Activated CD4-positive, CD25-positive, alpha-beta regulatory T cell treated with anti-CD3 and anti-CD28 coated beads, Interleukin-2, amount 50 U/mL, for 24 hours (primary cell): ENCODE measurements around the gene ZHX3.
"Not testable (repeated sequence)": the region's sequence is repeated elsewhere in the genome, so short reads cannot be mapped to it uniquely, and the experiment has no call there.

Experiments used
- ATAC-seq, 2 donors: fragments of 150-1000 bp; cut with Tn5 transposase; one replicate each; pipeline ENCODE4 v1.10.0; 2021; ENCODE audit warnings: mild to moderate bottlenecking in 1 of 2, moderate library complexity in 1 of 2

Gene ZHX3

DNA sequence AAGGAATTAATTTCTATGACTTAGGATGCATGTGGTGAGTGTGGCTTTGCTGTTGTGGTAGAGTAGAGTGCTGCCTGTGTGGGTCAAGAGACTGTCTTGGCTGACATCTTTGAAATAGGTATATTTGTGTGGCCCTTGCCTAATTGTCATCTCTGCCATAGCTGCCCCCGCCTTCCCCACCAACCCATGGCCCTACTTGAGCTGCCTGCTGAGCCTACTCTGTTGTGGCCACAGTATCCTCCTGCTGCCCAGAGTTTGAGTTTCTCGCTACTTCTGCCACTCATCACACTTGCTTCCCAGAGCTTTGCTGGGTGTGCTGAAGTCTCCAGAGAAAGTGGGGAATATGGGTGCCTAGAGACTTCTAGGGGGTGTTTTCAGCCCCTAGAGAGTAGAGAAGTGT, 172.2 kb downstream of the ZHX3 start:
- no peak for ATAC-seq

DNA sequence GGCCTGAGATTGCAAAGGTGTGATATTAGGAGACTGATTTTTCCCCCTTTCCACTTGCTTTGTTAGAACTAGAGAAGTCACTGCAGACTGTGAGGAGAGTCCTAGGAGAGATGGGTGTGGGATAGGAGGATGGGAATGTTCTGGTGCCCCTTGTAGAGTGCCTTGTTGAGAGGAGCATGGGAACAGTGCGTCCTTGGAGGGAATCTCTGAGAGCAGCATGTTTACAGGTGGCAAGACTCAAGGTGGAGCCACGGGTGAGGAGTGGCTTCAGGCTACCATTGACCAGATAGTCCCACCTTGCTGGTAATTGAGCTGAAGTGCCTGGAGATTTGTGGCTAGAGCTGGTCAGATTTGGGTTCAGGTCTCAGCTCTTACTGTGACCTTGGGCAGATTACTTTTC, 174.2 kb downstream of the ZHX3 start:
- ATAC-seq, result no peak

DNA sequence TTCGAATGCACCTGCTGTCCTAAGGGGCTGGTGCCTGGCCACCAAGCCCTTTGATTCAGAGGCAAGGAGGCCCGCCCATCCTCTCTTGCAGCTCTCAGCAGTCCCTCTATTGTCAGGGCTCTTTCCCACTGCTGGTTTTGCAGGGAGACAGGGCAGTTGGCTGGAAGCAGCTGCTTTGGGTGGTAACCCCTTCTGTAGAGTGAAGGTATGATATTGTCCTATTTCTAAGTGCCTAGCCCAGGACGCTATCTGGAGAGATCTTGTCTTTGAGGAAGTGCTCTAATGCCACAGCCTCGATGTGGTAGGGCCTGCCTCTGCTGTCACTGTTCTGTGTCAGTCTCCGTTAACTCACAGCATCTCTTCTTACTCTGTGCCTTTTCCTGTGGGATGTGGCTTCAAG, 174.6 kb downstream of the ZHX3 start:
- peak; percentile 36 to 52 for ATAC-seq

DNA sequence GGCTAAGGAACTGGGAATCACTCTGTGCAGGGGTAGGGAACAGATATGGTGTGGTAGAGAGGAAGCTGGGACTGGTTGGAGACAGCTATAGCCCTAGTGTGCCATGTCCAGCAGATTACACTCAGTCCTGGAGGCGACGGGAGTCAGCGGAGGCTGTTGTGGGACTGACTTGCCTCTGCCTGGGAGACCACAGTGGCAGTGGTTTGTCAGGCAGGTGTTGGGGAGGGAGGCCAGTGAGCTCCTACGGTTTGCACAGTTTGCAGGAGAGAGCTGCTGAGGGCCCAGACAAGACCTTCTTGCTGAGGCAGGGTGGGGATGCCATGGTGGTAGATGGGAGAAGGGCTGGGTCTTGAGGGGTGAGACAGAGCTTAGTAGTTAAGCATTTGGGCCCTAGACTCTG, 175.3 kb downstream of the ZHX3 start:
- ATAC-seq, result no peak

DNA sequence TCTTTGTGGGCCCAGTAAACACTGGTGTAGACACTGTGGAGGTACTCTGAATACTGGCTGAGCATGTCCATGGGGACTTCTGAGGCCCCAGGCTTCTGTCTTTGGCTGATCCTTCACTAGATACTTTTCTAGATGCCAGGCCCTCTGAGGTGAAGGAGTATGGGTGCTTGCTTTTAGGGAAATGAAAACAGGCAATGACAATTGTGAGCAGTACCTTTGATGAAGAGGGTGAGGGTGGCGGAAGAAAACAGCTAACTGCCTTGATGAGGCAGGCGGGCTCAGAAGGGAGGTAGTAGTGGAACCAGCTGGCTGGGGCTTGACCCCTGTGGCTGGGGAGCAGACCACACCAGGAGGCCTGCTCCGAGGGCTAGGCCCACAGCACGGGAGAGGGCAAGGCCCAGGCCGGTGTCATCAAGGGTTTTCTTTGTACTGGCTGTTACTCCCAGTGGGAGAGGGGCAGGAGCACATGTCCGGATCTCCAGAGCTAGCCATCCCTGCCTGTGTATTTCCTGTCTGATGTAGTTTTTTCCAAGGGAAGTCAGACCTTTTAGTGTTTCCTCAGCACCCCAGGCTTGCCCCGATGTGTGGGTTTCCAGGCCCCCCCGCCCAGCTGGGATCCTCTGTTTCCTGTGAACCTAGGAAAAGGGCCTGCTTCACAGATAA, 176.2 kb downstream of the ZHX3 start:
- ATAC-seq, result no peak

DNA sequence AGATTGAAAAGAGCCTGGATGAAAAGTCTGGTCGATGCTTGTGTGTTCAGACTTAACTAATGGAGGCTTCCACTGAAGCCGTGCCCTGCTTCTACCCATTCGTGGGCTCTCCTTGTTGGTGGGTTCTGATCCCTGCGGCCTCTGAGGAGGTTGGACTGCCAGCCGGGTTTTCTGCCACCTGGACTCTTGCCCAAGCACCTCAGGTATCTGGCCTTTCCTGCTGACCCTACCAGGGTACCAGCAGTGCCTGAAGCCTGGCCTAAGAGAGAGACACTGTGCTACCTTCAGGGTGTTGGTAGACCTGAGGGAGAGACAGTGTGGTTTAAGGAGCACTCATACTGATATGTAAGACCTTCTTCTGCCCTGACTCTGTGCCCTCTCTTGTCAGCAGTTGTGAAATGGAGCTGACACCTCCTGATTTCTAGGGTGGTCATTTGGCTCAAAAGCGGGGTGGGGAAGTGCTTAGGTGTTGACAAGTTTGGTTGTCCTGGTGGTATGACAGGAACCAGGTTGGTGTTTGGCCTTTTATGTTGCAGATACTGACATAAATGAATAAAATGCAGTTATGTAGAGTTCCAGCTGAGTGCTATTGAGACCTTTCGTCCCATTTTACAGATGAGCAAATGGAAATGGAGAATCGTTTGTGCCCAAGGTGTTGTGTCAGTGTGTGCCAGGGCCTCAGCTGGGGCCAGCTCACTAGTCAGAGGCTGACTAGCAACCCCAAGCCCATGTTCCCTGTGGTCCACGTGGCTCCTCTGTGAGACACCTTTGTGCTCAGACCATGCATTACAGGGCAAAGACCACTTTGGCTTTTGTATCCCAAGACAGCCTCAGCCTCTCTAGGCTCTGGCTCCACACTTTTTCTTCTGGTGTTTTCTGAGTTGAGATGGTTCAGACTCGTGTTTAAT, 177.1 kb downstream of the ZHX3 start:
- no peak for ATAC-seq

DNA sequence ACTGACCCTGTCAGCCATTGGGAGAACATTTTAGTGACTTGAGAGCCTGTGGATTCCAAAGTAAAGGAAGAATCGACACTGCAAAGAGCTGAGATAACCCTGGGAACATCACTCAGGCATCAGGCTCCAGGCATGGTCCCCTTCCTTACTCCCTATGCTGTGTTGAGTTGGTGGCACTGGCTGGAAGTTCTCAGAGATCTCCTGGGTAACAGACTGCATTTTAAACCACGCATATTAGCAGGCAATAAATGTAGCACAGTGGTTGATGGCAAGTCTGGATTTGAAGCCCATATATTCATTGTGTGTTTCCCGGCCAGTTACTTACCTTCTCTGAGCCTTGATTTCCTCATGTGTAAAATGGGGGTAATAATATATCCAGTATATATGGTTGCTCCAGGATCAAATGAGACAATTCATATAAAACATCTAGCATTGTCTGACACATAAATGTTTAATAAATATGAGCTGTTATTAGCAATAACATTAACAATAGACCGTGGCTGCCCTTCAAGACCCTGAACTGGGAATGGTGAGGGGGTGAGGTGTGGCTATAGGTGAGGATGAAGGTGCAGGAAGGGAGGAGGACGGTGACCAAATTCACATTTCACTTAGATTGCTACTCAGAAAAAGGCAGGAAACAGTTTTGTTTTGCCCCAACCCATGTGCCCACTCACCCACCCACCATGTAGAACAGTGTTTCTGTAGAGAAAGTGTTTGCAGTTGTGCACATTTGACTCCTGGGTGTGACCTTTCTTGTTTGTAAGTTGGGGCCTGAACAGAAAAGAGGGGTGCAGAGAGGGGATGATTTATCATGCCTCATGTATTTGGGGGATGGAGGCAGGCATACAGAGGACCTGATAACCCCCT, 178.1 kb downstream of the ZHX3 start:
- no peak for ATAC-seq

DNA sequence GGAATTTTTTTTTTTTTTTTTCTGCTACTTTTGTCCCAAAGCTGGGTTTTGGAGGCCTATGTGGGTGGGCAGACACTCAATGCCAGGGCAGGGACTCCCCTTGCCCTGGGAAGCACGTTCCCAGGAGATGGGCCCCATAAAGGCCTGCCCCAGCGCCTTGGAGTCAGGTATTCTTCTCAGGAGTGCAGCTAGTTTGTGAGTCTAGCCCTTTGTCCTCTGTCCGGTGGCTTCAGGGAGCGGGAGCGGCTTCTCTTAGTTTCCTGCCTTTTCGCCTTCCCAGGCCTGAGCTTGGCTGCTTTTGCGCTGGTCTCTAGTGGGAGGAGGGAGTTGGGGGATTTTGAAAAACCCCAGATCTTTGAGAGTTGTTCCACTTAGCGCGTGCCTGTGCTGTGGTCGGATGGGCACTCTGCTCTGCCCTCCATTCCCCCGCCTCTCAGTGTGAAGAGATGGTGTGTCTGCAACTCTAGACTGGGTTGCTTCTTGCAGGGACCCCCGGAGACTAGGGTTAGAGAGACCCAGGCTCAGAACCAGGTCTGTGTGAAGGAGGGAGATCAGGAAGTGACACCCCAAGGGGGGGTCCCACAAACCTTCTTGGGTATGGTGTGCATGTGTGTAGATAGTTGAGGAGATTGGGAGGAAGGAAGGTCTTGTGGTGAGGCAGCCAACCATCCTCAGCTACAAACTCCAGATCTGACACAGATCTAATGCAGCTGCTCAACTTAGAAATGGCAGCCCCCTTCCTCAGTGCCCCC, 178.9 kb downstream of the ZHX3 start:
- no peak for ATAC-seq

DNA sequence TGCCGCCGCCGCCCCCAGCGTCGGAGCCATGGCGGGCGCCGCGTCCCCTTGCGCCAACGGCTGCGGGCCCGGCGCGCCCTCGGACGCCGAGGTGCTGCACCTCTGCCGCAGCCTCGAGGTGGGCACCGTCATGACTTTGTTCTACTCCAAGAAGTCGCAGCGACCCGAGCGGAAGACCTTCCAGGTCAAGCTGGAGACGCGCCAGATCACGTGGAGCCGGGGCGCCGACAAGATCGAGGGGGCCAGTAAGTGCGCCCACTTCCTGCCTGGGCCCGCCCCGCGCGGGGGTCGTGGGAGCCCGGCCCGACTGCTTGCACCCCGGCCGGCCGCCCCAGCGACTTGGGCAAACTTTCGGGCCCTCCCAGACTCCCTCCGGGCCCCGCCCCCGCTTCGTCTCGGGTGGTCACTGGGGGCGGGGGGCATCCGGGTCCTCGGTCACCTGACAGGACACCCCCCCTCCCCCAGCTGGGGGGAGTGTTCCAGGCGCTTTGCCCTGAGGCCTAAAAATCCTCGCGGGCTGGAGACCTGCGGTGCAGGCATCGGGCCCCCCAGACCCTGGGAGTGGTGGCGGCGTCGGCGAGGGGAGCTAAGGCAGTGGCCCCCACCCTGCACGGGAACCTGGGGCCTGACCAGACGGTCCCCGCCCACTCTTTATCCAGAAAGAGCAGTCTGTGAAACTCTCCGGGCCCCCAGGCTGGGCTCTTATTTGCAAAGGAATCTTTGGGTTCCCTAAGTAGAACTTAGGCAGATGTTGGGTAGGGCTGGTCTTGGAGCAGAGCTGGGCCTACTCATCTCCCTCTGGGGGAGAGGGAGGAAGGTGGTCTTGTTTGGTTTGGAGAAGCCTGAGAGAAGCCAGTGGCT, 179.7 kb downstream of the ZHX3 start:
- peak; percentile 11 to 15 for ATAC-seq

DNA sequence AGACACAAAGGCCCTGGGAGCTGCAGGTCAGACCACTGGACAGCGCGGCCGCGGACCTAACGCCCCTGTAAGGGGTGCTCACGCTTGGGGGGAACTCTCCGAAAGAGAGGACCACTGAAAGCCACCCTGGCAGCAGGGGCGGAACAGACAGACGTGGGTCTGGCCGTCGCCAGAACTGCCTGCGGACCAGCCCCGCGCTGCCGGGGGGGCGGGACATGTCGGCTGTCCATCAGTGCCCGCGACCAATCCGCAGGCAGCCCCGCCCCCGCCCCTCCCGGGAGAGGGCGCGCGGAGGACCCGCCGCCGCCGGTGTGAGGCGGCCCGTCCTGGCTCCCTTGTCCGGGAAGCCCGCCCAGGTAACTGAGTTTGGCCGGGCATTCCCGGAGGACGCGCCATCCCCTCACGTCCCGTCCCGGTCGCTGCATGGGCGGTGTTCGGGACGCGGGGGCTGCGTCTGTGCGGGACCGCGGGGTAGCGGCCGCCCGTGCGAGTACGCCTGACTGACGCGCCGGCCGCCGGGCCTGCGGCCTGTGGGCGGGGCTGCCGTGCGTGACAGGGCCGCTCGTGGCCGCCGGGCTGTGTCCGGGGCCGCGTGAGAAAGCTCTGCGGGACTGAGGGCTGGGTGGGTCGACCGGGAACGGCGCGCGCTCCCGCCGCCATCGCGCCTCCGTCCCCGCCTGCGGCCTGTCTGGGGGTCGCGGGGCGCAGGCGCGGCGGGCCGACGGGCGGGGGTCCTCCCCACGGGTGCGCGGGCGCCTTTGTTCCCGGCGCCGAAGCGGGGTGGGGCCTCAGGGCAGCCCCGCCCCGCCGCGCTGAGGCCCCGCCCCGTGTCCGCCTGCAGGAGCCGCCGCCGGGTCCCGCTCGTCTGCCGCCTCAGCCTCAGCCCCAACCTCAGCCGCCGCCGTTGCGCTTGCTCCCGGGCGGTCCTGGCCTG, 180.6 kb downstream of the ZHX3 start, which contains the start of gene PLCG1:
Gene PLCG1 (plus strand): TSS at position 864 of the 934 bp plus-strand sequence. CDS start 99 bp downstream, outside the sequence.
- ATAC-seq, result peak; percentile 62 to 68

DNA sequence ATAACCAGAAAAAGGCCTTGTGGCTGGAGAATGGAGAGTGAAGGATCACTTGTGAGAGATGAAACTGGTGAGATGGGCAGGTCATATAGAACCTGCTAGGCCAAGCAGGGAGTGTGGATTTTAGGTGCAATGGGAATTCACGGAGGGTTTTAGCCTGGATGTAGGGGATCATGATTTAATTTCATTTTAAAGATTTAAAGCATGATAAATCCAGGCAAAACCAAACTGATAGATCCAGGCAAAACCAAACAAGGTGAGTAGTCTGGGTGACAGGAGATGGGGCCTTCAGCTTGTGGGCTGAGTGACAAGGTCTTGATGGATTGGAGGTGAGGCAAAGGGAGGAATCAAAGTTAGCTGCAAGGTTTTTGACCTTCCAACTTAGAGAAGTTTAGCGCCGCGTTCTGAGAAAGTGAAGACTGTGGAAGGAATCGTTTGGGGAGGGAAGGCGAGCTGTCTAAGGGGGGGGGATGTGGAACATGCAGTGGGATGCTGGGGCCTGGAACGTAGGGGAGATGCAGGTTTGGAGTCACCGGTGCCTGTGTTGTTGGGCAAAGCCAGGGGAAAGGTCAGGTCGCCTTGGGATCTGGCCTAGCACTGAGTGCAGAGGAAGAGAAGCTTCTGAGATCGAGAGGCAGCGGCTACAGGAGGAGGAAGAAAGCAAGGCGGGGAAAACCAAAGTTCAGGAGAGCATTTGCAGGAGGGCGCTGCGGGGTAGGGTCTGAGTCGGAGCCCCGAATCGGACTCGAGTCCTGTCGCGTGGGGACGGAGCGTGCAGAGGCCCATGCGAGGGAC, 181.4 kb downstream of the ZHX3 start:
- no peak for ATAC-seq

DNA sequence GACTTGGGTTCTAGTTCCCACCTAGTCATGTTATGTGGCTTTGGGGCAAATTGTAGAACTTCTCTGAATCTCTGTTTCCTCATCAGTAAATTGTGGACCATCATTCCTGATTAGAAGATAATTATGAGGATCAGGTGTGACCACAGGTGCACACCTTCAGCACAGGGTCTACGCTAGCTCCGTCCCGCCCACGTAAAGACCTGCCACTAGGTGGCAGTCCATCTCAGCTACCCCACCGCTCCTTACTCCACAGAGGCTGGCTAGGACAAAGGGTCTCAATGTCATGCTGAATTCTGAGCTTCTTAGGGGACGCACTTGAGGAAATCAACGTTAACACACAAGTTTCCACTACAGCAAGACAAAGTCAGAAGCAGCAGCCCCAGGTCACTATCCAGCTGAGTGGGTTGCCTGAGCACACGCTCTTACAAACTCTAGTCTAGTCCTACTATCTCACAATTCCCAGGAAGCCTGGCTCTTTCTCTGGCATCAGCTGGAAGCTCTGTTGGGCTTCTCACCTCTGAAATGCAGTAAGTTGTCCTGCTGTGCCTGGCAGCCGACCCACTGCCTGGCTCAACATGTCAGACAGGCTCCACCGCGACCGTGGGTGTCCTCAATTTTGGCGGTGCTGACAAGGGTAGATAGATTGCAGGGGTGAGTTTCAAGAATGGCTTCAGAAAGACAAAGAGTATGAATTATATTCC, 182.2 kb downstream of the ZHX3 start:
- peak; percentile 8 to 17 for ATAC-seq

DNA sequence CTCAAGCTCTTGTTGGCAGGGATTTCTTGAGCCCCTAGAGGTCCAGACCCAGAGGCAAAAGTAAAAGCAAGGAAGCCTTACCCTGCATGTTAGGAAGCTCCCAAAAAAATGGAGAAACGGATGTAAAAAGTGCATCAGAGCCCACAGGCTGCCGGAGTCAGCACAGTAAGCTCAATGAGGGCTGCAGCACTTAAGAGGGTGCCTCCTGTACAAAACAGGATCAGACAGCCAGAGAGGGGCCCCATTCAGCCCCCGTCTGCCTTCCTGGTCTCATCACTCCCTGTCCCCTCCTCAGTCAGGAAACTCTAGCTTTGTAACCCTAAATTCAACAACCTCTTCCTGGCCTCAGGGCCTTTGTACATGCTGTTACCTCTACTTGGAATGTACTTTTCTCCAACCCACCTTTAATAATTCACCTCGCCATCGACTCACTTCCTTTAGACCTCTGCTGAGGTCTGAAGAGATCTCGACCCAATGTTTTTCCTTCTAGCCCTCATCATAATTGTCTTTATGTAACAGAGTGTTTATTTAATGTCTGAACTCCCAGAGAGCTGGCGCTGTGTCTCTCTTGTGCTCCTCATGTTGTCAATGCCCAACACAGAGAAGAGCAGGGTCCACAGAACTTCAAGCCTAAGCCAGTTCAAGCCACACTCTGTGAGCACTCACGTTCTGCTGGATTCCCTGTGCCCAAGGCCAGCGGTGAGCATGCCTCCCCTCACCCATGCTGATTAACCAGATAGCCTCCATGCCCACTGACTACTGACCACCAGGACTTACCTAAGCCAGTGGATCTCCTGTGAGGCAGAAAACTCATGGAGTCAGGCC, 183.0 kb downstream of the ZHX3 start:
- ATAC-seq, result no peak

DNA sequence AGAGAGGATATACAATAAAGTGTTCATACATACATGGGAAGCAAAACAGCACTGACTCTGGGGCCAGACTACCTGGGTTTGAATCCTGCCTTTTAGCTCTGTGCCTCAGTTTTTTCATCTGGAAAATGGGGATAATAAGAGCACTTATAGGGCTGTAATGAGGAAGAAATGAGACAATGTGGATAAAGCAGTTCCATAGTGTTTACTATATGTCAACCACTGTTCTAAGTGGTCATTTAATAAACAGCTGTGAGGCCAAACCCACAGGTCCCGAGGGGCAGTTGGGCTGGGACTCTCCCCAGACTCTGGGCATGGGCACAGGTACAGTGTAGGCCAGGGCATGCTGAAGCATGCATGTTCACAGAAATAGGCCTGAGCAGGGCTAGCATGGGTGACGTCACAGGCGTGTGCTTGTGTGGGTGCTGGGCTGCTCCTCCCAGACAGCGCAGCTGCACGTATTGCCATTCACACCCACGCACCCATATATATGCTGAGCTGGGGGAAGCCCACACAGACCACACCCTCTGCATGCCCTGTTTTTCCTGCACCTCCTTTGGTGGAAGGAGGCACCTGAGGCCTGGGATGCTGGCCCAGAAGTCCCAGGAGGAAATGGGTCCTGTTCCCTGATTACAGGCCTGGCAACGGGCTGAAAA, 183.7 kb downstream of the ZHX3 start:
- ATAC-seq, result peak; percentile 37 to 40

DNA sequence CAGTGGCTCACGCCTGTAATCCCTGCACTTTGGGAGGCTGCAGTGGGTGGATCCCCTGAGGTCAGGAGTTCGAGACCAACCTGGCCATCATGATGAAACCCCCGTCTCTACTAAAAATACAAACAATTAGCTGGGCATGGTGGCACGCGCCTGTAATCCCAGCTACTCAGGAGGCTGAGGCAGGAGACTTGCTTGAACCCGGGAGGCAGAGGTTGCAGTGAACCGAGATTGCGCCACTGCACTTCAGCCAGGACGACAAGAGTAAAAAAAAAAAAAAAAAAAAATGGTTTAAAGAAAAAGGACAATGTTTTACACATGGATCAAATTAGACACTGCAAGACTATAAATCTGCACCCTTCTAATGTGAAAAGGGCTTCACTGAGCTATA, 185.1 kb downstream of the ZHX3 start:
- ATAC-seq, result not testable (repeated sequence)

DNA sequence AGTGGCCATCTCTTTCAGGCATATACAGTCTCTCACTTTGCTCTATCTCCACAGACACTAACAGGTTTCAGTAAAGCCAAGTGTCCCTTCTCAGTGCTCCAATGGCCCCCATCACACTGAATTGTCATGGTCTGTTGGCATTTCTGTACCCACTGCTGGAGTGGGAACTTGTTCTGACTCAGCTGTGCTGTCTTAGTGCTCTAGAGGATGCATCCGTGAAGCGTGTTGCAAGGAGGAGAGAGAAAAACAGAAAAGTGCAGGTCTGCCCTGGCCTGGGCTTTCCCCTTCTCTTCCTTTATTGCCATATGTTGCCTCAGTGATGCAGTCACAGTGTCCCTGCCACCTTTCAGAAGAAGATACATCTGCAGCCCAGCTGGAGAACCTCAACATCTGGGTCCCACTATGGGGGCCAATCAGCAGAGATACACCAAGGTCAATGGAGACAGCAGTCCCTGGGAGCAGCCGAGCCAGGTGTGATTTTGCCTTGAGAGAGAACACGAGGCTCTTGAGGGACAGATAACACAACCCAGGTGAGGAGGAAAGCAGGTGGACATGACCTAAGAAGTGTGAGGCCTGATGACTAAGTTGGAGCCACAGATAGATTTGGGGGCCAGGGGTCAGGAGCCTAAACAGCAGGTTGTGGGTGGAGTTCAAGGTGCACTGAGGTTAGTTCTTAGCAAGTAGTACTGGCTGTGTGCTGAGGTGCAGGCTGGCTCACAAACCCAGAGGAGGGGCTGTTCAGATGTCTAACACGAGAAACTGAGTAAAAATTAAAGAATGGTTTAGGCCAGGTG, 185.7 kb downstream of the ZHX3 start:
- ATAC-seq, result no peak
